ENCODE measurements around the gene SAMD11. TPM values are rescaled to one million over a fixed set of nuclear protein-coding genes. Genes with fewer than 3 reads are reported as not detected.

SAMD11 gene
- total and polyA plus RNA-seq, 10 of the 15 experiments (the other 5 are each of a cell fraction or from before 2014, with no cell fraction given): 0.04 to 0.31 (median 0.19) TPM; not detected in 6

DNA sequence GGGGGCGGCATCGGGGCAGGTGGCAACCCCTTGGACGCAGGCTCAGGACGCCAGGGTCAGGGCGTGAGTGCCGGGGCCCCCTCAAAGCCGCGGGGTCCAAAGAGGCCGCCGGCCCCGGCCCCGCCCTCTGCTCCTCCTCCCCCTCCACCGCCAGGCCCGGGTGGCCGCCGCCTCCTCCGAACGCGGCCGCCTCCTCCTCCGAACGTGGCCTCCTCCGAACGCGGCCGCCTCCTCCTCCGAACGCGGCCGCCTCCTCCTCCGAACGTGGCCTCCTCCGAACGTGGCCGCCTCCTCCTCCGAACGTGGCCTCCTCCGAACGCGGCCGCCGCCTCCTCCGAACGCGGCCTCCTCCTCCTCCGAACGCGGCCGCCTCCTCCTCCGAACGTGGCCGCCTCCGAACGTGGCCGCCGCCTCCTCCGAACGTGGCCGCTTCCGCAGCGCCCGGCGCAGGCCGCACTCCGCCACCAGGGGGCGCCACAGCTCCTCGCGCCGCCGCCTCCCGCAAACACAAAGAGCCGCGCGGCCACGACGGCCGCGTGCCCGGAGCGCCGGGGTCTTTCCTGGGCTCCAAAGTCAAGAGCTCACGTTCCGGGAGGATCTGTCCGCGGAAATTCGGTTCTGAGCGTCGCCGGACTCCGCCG, 19.3 kb upstream of the SAMD11 start (continued):
- TF ChIP-seq LARP7 (IDR thresholded peaks at IDR 0.05) (0 out of 2 replicates have a peak, but pooled peaks have one; percentile 45), RCOR1 (conservative IDR thresholded peaks at IDR 0.05; ENCODE audit: low read depth, low read length) (no peak), ZSCAN29 (IDR thresholded peaks at IDR 0.05) (no peak), ATF7 (IDR thresholded peaks at IDR 0.05; ENCODE audit: low read depth) (no peak), JUNB (IDR thresholded peaks at IDR 0.05) (no peak), TAF1 (IDR thresholded peaks at IDR 0.05; ENCODE audit: borderline replicate concordance, low read depth, low read length) (peak; percentile 59; the same call in 1 of the 2 replicates), ZNF24 (IDR thresholded peaks at IDR 0.05) (0 out of 2 replicates have a peak, but pooled peaks have one; percentile 31), MEF2A (IDR thresholded peaks at IDR 0.05; ENCODE audit: insufficient read depth, low read depth, low read length) (0 out of 2 replicates have a peak, but pooled peaks have one; percentile 43), NFIC (IDR thresholded peaks at IDR 0.05; ENCODE audit: low read depth, low read length) (no peak), RUNX3 (IDR thresholded peaks at IDR 0.05; ENCODE audit: low read length) (no peak; the same call in 1 of the 2 replicates), PAX5 (IDR thresholded peaks at IDR 0.05; ENCODE audit: borderline replicate concordance, low read depth, low read length) (peak; percentile 31; the same call in 1 of the 2 replicates), PAX8 (IDR thresholded peaks at IDR 0.05) (no peak), FOXK2 (IDR thresholded peaks at IDR 0.05) (no peak), STAT3 (IDR thresholded peaks at IDR 0.05; ENCODE audit: low read depth, low read length) (no peak), EGR1 (IDR thresholded peaks at IDR 0.05; ENCODE audit: borderline replicate concordance in 1 of 2, low read depth in 2 of 2, low read length in 2 of 2) (0 out of 3 replicates have a peak, but pooled peaks of 1 of the 2 experiments have one; percentile 64), SMAD5 (IDR thresholded peaks at IDR 0.05; ENCODE audit: low read depth) (no peak), MTA3 (IDR thresholded peaks at IDR 0.05; ENCODE audit: borderline replicate concordance, low read length) (no peak), ASH2L (IDR thresholded peaks at IDR 0.05; ENCODE audit: borderline replicate concordance, low read depth) (no peak)
- TF ChIP-seq, protein P1, sequence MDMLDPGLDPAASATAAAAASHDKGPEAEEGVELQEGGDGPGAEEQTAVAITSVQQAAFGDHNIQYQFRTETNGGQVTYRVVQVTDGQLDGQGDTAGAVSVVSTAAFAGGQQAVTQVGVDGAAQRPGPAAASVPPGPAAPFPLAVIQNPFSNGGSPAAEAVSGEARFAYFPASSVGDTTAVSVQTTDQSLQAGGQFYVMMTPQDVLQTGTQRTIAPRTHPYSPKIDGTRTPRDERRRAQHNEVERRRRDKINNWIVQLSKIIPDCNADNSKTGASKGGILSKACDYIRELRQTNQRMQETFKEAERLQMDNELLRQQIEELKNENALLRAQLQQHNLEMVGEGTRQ (IDR thresholded peaks at IDR 0.05; ENCODE audit: borderline replicate concordance, low read depth, low read length): no peak
- TF ChIP-seq, protein P2, sequence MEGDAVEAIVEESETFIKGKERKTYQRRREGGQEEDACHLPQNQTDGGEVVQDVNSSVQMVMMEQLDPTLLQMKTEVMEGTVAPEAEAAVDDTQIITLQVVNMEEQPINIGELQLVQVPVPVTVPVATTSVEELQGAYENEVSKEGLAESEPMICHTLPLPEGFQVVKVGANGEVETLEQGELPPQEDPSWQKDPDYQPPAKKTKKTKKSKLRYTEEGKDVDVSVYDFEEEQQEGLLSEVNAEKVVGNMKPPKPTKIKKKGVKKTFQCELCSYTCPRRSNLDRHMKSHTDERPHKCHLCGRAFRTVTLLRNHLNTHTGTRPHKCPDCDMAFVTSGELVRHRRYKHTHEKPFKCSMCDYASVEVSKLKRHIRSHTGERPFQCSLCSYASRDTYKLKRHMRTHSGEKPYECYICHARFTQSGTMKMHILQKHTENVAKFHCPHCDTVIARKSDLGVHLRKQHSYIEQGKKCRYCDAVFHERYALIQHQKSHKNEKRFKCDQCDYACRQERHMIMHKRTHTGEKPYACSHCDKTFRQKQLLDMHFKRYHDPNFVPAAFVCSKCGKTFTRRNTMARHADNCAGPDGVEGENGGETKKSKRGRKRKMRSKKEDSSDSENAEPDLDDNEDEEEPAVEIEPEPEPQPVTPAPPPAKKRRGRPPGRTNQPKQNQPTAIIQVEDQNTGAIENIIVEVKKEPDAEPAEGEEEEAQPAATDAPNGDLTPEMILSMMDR (IDR thresholded peaks at IDR 0.05 in 2 of 3, conservative IDR thresholded peaks at IDR 0.05 in 1 of 3; ENCODE audit: control insufficient read depth in 2 of 3, extremely low read depth in 1 of 3, insufficient read depth in 1 of 3, low read depth in 3 of 3, low read length in 3 of 3): peak; percentile 66 to 95 (median 72); a peak in 5 of 6 replicates
- TF ChIP-seq, protein P3, sequence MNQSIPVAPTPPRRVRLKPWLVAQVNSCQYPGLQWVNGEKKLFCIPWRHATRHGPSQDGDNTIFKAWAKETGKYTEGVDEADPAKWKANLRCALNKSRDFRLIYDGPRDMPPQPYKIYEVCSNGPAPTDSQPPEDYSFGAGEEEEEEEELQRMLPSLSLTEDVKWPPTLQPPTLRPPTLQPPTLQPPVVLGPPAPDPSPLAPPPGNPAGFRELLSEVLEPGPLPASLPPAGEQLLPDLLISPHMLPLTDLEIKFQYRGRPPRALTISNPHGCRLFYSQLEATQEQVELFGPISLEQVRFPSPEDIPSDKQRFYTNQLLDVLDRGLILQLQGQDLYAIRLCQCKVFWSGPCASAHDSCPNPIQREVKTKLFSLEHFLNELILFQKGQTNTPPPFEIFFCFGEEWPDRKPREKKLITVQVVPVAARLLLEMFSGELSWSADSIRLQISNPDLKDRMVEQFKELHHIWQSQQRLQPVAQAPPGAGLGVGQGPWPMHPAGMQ (IDR thresholded peaks at IDR 0.05; ENCODE audit: borderline replicate concordance): no peak
